Activated CD4-positive, CD25-positive, alpha-beta regulatory T cell treated with anti-CD3 and anti-CD28 coated beads, Interleukin-2, amount 50 U/mL, for 16 hours (primary cell): ENCODE data around the gene RNASEH2A.

Source experiments
- DNase-seq: peaks from one replicate; pipeline ENCODE4 v3.0.0-alpha.2; 2020; ENCODE audit warnings: low read depth, low spot score

The RNASEH2A gene

DNA sequence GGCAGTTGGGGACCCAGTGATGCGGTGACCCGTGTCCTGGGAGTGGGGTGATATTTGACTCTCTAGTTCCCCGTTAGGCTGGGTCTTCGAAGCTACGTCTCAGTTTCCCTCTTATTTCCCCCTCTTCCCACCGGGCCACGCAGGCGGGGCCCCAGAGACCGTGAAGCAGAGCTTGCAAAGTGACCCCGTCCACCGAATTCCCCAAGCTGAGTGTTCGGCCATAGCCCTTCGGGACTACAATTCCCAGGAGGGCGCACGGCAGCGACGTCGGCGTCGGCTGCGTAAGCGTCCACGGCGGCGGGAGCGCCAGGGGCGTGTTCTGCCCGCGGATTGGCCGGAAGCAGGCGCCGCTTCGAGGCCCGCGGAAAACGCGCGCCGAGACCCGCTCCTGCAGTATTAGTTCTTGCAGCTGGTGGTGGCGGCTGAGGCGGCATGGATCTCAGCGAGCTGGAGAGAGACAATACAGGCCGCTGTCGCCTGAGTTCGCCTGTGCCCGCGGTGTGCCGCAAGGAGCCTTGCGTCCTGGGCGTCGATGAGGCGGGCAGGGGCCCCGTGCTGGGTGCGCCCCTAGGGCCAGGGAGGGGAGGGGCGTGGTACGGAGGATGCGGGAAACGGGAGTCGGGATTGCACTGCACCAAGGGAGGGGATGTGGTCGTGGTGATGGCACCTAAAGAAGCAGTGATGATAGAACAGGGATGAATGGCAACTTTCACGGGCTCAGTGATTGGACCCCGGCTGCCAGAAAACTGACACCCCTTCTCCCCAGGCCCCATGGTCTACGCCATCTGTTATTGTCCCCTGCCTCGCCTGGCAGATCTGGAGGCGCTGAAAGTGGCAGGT lies at the start of gene RNASEH2A:
Gene RNASEH2A (plus strand): TSS at position 343 of the 840 bp plus-strand sequence. CDS start 90 bp downstream, at position 433.
- peak; percentile 72 for DNase-seq

DNA sequence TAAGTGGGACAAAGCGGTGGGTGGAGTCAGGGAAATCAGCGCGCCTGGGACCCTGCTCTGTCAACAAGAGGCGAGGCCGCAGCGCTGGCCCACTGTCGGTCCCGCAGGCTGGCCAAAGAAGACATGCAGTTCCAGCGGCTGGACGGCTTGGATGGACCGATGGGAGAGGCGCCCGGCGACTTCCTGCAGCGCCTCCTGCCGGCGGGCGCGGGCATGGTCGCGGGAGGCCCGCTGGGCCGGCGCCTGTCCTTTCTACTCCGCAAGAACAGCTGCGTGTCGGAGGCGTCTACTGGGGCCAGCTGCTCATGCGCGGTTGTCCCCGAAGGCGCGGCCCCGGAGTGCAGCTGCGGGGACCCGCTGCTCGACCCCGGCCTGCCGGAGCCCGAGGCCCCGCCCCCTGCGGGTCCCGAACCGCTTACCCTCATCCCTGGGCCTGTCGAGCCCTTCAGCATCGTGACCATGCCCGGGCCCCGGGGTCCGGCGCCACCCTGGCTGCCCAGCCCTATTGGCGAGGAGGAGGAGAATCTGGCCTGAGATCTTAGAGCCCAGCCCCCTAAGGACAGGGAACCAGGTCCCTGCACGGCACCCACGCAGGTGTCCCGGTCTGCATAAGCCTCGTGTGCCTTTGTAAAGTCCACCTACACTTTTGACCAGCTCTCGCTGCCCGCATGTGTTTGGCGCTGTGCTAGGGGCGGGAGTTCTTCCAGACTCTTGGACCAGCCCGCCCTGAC lies 48.7 kb upstream of the RNASEH2A start:
- no peak for DNase-seq

DNA sequence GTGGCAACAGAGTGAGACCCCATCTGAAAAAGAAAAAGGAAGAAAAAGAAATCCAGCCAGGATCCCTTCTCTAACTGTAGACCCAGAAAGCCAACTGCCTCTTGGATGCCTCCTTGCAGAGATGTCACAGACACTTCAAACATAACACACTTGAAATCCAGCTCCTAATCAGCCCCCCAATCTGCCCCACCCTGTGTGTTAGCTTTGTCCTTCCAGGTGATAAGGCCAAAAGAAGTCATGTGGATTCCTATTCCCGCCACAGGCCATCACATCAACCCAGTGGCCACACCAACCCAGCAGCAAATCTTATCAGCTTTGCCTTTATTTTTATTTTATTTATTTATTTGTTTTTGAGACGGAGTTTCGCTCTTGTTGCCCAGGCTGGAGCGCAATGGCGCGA lies 46.7 kb upstream of the RNASEH2A start:
- DNase-seq, result no peak

DNA sequence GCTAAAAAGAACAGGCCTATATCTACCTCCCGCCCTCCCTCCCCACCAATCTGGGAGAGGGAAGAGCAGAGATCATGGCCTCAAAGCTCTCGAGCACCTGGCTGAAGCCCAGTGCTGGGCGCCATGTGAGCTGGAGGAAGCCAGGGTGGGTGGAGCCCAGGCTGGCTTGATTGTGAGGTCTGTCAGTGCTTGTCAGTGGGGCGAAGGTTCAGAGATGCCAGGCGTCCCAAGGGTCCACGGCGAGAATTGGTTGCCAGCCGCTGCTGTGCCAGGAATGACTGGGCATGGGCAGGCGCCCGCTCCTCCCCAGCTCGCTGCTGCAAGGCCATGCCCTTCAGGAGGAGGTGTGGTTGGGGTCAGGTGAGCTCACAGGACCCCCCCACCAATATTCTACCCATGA lies 43.3 kb upstream of the RNASEH2A start:
- no peak for DNase-seq

DNA sequence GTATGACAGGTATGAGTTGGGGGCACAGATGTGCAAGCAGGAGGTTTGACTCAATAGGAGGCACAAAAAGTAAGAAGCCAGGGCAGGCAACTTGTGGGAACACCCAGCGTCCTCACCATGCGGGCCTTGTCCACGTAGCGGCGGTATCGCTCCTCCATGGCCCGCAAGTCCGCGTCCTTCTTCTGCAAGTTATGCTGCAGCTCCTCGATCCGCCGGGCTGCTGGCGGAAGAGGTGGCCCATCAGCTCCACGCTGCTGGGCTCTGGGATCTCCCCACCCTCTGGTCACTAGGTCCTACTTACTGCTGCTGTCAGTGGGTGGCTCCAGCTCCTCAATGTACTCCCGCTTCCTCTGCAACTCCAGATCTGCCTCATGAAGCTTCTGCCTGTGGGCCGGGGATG lies 41.7 kb upstream of the RNASEH2A start:
- no peak for DNase-seq

DNA sequence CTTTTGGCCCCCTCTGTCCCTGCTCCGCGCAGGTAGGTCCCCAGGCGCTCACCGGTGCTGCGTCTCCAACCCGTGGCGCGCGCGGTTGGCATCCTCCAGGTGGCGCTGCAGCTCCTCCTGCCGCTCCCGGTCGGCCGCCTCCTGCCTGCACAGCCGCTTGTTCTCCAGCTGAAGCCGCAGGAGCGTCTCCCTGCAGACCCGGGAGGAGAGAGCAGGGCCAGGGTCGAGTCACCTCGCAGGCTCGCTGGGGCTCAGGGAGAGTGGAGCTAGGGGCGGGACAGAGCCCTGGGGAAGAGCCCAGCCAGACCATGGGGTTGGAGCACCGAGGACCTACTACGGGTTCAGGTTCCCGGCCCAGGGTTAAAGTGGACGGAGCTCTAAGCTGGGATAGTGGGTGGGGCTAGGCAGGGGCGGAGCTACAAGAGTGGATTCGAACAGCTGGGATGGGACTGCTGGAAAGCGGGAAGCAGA lies 40.3 kb upstream of the RNASEH2A start:
- DNase-seq, result no peak

DNA sequence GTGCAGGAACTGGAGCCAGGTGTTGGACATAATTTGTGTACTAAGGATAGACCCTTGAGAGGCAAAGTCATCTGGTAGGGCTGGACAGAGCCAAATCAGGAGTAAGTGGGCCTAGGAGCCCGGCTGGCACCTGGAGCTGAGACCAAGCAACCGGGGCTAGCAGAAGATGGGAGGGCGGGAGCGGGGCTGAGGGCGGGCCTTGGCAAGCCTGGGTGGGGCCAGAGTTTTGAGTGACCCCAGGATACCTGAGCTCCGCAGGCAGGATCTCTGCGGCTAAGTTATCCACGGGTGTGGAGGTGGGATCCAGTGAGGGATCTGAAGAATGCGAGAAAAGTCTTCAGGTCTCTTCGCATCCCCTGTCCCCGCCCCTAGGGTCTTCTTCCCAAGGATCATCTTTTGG lies 39.2 kb upstream of the RNASEH2A start:
- DNase-seq, result no peak

DNA sequence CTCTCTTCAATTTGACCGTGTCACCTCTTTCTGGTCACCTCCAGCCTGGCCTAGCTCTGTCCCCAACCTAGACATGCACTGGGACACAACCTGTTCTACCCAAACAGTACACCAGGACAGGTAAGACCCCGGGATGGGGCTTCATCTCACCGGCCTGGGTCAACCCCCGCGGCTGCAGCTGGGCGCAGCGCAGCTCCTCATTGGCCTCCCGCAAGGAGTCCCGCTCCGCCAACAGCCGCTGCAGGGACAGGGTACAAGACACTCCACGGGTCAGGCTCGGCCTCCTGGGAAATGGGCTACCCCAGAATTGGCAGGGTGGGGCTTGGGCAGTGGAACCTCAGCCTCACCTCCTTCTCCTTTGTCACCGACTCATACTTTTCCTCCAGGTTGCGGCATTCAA lies 38.7 kb upstream of the RNASEH2A start:
- DNase-seq, result no peak

DNA sequence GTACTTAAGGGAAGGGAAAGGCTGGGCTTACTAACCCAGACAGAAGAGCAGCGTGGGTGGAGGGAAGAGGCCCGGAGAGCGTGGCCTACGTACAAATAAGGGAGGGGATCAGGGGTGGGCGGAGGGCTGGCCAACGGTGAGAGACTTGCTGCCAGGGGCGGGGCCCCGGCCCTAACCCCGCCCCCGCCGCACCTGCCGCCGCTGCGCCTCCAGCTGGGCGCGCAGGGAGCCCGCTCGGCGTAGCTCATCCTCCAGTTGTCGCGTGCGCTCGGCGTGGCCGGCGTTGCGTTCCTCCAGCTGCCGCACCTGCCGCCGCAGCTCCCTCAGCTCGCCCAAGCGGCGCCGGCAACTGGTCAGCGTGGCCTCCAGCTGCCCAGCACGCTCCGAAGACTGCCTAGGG lies 36.7 kb upstream of the RNASEH2A start:
- no peak for DNase-seq

DNA sequence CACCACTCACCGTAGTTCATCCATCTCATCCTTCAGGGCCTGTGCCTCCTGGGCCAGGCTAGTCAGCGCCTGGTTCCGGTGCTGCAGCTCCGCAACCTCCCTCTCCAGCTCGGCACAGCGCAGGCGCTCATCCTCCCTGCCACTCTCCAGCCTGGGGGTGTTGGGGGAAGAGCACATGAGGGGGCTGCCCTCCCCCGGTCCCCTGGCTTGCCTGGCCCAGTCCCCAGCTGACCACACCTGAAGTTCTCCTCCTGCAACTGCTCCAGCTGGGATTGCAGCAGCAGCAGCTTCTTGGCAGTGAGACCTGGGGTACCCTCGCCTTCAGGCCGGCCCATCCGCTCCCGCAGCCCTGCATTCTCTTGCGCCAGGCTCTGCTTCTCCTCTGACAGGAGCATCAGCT lies 35.5 kb upstream of the RNASEH2A start:
- no peak for DNase-seq

DNA sequence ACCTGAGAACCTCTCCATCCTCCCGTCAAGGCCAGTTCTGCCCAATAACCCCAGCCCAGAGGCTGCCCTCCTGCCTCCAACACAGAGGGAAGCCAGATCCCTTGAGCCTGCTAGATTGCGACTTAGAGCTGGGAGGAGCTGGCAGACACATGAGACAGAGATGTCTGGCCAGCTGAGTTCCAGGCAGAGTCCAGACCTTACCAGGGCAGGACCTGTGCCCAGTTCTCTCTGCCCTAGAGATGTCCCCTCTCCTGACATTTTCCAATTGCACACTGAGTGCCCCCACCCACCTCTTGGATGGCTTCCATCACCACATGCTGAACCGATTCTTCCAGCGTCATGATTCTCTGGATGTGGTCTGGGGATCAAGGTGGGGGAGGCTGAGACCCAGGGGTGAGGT lies 34.1 kb upstream of the RNASEH2A start:
- DNase-seq, result no peak

DNA sequence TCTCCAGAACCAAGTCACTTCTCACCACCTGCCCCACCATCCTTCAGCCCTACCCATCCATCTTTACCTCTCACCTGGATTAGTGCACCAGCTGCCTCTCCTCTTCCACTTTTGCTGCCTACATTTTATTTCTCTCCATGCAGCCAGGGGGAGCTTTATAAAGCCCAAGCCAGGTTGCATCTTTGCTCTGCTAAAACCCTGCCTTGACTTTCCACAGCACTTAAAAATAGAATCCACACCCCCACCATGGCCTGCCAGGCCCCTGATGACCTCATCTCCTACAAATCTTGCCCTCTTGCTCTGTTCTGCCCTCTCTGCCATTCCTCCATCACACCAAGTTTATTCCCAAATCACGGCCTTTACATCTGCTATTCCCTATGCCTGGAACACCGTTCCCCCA lies 32.8 kb upstream of the RNASEH2A start:
- no peak for DNase-seq

DNA sequence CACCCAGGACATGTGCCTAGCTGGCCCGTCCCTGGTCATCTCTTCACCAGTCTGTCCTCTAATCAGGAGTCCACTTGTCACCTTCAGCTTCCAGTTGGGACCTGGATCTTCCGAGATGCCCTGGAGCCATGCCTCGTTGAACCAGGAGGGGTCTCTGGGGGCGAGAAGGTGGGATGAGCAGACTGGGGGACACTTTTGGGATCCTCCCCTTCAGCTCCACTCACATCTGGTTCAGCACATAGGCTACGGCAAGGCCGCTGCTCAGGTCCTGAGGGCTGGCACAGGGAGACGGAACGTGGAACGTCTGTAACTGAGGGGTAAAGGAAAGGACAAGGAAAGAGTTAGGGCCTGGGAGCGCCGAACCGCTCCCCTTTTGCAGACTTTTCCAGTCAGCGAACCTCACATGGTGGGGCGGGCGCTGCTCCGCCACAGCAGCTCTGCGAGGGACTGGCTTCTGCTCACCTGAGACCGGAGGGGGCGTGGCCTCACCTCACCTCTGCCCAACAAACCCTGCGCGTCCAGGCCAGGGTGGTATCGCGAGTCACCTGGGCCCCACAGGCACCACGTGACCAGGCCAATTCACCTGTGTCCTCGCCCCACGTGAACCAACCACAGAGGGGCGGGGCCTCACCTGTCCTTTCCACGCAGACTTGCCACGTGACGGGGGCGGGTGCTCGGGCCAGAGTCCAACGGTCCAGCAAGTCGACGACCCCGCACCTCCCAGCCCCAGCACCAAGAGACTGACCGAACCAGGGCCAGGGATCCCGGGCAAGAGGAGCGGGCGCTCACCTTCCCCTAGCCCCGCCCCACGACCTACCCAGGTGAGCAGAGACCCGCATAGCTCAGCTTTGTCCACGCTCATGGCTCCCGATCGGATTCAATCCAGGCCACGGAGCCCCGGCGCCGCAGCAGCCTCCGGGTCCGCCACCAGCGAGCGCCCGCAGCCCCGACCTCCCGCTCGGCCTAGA lies 31.5 kb upstream of the RNASEH2A start, which contains the start of gene HOOK2:
Gene HOOK2 (minus strand): TSS at position 965 of the 968 bp plus-strand sequence. CDS start 103 bp downstream, at position 862.
- DNase-seq, result no peak

DNA sequence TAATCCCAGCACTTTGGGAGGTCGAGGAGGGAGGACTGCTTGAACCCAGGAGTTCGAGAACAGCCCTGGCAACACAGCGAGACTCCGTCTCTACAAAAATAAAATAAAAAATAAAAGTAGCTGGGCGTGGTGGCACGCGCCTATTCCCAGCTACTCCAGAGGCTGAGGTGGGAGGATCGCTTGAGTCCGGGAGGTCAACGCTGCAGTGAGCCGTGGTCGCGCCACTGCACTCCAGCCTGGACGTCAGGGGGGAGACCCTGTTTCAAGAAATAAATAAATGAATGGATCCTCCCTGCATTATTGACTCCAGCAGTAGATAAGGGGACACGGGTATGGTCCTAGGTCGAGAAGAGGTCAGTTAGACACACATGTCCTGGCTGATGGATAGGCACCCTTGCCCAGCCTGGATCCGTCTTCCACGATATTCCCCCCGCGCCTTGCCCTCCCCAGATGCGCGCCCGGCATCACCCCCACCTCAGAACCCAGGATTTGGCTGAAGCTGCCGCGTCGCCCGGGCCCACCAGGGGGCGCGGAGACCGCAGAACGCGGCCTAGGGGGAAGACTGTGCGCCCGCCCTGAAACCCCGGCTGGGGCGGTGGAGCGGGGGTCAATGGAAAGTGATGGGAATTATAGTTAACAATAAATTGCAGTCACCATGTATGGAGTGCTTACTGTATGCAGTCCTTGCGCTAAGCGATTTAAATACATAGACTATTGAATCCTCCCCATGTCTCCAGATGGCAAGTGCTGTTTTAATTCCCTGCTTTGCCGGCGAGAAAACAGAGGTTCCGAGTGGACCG lies 29.0 kb upstream of the RNASEH2A start:
- DNase-seq, result peak; percentile 69

DNA sequence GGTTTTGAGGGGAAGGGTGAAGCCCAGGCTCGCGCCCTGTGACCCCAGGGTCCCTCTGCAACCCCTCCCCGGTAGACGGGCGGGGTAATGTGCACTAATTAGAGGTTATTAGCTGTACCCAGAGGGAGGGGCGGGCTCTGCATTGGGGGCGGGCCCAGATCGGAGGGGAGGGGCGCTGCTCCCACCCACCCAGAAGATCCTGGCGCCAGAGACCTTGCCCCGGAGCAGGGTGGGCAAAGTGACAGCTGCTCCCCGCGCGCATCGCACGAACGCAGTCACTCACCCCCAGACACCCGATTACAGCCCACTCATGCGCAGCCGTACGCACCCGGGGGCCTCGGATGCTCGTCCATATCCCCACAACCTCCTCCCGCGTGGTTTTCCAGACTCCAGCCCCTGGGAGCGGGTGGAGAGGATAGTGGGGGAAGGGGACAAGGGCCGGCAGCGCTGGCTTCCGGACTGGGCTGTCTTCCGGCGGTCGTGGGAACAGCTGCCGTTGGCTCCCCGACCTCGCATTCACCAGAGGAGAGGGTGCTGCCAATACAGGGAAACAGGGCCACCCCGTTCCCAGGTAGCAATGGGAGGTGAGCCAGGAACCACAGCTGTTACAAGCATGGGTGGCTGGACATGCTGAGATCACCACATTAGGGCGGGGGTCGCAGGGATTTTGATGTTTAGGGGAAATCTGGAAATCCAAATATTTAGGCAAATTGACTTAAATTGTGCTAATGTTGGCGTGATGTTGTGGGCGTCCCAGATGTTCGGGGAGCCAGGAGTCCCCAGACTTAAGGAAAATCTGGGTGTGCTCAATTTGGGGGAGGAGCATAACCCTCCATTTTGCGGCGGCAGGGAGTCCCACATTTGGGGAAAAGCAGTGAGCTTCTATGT lies 28.1 kb upstream of the RNASEH2A start:
- DNase-seq, result no peak

DNA sequence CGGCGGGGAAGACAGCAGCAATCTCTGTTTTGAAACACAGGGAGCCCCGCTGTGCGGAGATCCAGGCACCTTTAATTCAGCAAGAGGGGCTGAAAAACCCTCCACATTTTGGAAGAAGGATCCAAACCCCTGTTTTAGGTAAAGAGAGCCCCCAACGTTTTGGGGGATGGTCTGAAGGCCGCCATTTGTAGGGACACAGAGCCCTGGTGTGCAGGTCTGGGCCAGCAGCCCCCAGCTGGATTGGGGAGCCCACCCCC lies 27.6 kb upstream of the RNASEH2A start:
- no peak for DNase-seq

DNA sequence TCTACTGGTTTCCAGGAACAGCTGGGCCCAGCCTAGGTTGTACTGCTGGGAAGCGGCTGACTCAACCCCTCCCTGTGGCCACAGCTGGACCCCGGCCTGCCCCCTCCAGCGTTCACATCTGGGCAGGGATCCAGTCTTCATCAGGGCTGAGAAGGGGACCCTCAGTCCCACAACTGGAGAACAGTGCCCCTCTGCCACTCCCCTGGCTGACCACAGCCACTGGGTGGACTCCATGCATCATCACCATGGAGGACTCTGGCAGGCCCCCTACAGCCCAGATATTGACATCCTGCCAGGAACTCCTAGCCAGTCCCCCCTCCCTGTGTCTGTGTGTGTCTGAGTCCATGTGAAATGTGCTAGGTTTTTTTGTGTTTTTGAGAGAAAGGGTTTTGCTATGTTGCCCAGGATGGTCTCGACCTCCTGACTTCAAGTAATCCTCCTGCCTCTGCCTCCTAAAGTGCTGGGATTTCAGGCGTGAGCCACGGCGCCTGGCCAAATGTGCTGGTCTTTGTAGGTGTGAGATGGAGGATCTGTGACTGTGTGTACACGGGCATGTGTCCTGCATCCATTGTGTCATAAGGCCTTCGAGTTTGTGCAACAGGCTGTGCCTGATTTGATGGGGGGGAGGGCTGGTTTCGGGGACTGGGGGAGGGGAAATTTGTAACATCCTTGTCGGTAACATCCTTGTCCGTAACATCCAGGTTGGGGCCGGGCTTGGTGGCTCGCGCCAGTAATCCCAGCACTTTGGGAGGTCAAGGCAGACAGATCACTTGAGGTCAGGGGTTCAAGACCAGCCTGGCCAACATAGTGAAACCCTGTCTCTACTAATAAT lies 27.0 kb upstream of the RNASEH2A start:
- no peak for DNase-seq

DNA sequence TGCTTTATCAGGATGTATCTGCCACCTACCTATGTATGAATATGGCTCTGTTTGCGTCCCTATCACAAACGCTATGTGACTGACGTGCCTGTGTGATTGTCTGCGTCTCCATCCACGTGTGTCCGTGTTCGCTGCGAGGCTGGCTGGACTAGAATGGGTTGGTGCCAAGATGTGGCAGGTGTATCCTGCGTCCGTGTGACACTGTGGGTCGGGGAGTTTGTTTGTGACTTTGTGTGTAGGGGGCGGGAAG lies 24.3 kb upstream of the RNASEH2A start:
- no peak for DNase-seq
